HUES64 (cell line): ENCODE measurements around the gene CYP3A7.
"Not testable (repeated sequence)": the region's sequence is repeated elsewhere in the genome, so short reads cannot be mapped to it uniquely, and the experiment has no call there.

ENCODE experiments used
- H3K27ac ChIP-seq: 2 replicates; pipeline ENCODE4 v1.7.0; 2013; ENCODE audit warnings: low read depth, low read length, inconsistent platforms
- H3K27me3 ChIP-seq: 2 replicates; pipeline ENCODE4 v1.6.1; 2013; ENCODE audit warnings: mild to moderate bottlenecking, low read length; ENCODE audit not compliant: insufficient read depth
- H3K36me3 ChIP-seq: 2 replicates; pipeline ENCODE4 v1.6.1; 2013; ENCODE audit warnings: mild to moderate bottlenecking, low read length; ENCODE audit not compliant: insufficient read depth
- H3K4me1 ChIP-seq: 2 replicates; pipeline ENCODE4 v1.6.1; 2013; ENCODE audit warnings: mild to moderate bottlenecking, low read length, moderate library complexity; ENCODE audit not compliant: insufficient read depth
- H3K4me3 ChIP-seq: 2 replicates; pipeline ENCODE4 v1.5.1; 2013; ENCODE audit warnings: mild to moderate bottlenecking, low read length, moderate library complexity
- H3K9ac ChIP-seq: 2 replicates; pipeline ENCODE4 v1.6.1; 2013; ENCODE audit warnings: mild to moderate bottlenecking, low read depth, low read length
- H3K9me3 ChIP-seq: 2 replicates; pipeline ENCODE4 v1.6.1; 2013; ENCODE audit warnings: low read depth, low read length; ENCODE audit not compliant: insufficient read depth
- WGBS: fragments of 150-250, 120-280 bp; methylation state at CpG from one replicate; pipeline ENCODE4 v1.1.7; 2013; ENCODE audit warnings: missing lambda C conversion rate; 5-methylcytosine and 5-hydroxymethylcytosine counted together

Gene CYP3A7

DNA sequence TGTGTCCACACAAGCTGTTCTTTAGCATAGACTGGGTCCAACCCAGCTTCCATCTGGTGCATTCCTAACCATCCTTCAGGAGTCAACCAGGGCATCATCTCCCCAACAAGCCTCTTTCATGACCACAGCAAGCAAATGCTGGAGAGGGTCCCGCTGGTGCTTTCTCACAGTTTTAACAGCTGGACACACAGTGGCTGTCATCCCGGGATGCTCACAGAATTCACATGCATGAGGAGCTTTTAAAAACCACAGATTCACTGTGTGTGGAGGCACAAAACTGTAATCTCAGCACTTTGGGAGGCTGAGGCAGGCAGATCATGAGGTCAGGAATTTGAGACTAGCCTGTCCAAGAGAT lies 6.4 kb upstream of the CYP3A7 start:
- Histone ChIP-seq H3K36me3 (no peaks in the 10 kb centered on the region), H3K27me3 (no peaks in the 10 kb centered on the region), H3K9me3 (no peaks in the 10 kb centered on the region), H3K9ac (no peak overlapping the region), H3K4me3 (no peak overlapping the region), H3K27ac (no peak overlapping the region), H3K4me1 (peaks cover 3% of the 10 kb centered on the region; the same call in 1 of the 2 replicates)
- WGBS = 93% methylated on average over 2 of the region's 2 CpGs

DNA sequence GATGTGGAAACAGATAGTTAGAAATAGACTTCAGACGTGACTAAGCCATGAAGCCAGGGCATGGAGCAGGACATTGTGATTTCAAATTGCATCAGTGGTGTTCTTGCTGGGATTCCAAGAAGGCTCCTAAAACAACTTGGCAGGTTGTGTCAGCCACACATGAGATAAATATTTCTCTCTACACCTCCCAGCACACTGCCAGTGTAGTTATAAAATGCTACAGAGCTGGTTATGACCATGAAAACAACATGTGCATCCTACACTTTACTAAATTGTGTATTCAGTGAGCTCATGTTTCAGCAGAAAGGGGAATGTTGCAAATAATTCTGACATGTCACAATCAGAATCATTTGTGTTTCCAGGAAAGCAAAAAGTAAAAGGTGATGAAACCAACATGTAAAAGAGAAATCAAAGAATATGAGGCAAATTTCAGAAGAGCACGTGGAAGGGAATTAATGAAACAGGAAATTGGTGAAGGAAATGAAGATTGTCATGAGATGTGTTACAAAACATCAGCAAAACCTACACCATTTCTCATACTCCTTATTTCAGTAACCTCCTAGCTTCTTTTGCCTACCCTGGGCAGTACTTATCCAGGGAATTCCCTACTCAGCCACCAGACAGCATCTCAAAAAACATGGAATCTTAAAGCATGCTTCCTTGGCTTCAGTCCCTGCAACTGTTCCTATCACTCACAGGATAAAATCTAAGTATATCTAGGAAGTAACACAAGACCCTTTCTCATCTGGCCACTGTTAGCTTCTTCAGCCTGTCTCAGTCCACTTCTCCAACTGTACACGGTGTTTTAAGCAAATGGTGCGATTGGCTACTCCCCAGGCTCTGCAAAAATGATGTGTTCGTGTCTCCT lies 5.8 kb upstream of the CYP3A7 start:
- Histone ChIP-seq H3K36me3 (no peaks in the 10 kb centered on the region), H3K9me3 (no peaks in the 10 kb centered on the region), H3K9ac (no peak overlapping the region), H3K27ac (no peak overlapping the region), H3K4me3 (no peak overlapping the region), H3K4me1 (peaks cover 3% of the 10 kb centered on the region; the same call in 1 of the 2 replicates), H3K27me3 (no peaks in the 10 kb centered on the region)
- WGBS = 91% methylated on average over 5 of the region's 5 CpGs

DNA sequence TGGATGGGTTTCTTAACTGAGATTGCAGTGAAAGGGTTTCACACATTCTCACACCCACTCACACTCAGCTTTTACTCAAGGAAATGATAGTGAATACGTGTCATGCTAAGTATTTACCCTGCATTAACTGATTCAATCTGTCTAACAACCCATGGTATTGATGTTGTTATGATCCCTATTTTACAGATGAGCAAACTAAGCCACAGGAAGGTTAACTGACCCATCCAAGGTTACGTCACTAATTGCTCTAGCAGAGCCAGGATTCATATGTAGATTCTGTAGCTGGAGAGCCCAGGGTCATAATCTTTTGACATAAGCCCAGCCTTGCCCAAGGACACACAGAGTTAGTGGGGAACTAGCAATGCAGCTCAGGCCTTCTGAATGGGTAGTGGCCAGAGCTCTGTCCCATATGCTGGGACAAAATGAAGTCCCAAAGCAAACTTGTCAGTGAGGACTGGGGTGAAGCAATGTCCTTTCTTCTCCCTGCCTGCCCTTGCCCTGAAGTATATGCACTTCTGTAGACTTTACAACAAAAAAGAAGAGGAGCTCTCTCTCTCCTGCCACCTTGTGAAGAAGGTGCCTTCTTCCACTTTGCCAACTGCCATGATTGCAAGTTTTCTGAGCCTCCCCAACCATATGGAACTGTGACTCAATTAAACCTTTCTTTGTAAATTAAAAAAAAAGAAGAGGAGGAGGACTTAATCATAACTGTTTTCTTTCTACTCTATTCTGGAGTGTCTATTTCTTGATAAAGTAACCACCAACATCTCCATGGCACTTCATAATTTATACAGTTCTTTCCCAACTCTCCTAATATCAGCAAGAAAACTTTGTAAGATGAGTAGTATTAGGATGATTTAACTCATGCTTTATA lies 4.9 kb upstream of the CYP3A7 start:
- Histone ChIP-seq H3K9ac (no peak overlapping the region), H3K27me3 (no peaks in the 10 kb centered on the region), H3K4me3 (no peak overlapping the region), H3K36me3 (no peaks in the 10 kb centered on the region), H3K9me3 (no peaks in the 10 kb centered on the region), H3K4me1 (peaks cover 3% of the 10 kb centered on the region; the same call in 1 of the 2 replicates), H3K27ac (no peak overlapping the region)
- WGBS = 80% methylated on average over 2 of the region's 2 CpGs

DNA sequence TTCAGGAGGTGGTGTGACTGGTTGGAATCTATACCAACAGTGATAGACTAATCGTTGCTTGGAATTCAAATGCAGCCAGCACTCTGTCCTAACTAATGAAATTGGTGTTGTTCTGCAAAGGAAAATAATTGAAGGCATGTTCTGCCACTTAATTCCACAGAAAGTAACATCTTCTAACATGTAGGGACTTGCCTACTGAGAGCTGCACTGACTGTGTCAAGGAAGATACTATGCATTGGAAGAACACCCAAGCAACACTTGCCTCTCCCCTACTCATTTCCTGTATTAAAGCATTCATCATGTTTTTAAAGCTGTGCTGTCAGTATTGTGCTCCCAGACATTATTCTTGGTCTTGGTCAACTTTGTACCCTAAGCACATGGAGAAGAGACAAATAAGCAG lies 2.7 kb upstream of the CYP3A7 start:
- WGBS = 100% methylated on average over 1 of the region's 1 CpG
- no peak overlapping the region for H3K9ac ChIP-seq
- H3K27ac ChIP-seq = no peak overlapping the region
- H3K27me3 ChIP-seq = no peaks in the 10 kb centered on the region
- H3K4me1 ChIP-seq = peaks cover 3% of the 10 kb centered on the region; the same call in 1 of the 2 replicates
- no peaks in the 10 kb centered on the region for H3K36me3 ChIP-seq
- H3K4me3 ChIP-seq = no peak overlapping the region
- H3K9me3 ChIP-seq = no peaks in the 10 kb centered on the region

DNA sequence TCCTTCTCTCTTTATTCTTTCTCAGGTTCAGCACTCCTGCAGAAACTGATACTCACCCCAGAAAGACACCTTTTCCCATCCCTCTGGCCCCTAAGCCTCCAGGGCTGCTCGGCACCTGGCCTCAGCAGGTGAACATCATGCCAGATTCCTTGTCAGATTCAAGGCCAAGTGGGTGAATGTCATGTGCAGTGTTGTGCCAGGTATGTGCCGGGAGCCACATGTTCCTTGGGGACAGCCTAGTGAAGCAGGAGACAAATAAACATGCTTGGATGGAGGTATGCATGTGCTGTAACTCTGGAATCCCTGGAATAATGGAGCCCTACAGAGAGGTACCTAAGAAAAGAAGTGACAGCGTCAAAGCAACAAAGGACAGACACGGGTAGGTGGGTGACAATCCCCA lies 1.7 kb upstream of the CYP3A7 start:
- not testable (repeated sequence) for H3K9me3 ChIP-seq, H3K36me3 ChIP-seq, H3K4me1 ChIP-seq, H3K9ac ChIP-seq, H3K4me3 ChIP-seq, H3K27me3 ChIP-seq, H3K27ac ChIP-seq
- 86% methylated on average over 4 of the region's 4 CpGs for WGBS

DNA sequence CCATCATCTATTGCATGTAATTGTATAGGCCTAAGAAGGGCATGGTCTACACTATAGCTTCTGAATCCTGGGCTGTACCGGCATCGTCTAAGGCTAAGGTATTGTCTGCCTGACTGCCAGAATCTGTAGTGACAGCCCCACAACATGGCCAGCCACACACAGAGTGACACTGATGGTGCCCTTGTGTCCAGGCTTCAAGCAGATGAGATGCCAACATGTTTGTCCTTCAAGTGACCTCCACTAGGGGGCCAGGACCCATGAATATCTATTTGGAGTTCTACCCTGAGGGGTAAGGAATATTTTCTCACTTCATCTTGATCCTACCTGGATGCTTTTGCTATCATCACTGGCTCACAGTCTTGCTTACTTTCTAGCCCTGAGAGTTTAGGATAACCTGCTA lies 1.5 kb downstream of the CYP3A7 start:
- Histone ChIP-seq H3K9ac (no peak overlapping the region), H3K27me3 (no peaks in the 10 kb centered on the region), H3K27ac (no peak overlapping the region), H3K4me3 (no peak overlapping the region), H3K36me3 (no peaks in the 10 kb centered on the region), H3K9me3 (no peaks in the 10 kb centered on the region), H3K4me1 (no peaks in the 10 kb centered on the region)
- 91% methylated on average over 2 of the region's 2 CpGs for WGBS

DNA sequence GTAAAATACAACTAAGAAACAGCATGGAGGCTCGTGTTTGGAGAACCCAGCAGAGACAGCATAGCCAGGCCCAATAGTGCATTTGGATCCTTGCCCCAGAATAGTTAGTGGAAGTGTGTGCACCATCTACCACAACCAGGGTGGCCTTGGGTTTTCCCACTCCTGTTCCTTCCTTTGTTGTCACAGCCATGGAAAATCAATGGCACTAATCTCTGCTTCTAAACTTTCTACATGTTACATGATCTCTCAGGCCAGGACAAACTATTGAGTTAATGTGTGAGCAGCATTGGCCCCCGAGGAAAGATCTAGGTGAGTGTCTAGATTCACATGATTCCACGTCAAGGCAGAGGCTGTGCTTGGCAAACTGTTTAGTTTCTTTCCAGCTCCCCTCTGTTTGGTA lies 2.0 kb downstream of the CYP3A7 start:
- no peaks in the 10 kb centered on the region for H3K36me3 ChIP-seq
- H3K27me3 ChIP-seq = no peaks in the 10 kb centered on the region
- no peaks in the 10 kb centered on the region for H3K4me1 ChIP-seq
- H3K27ac ChIP-seq = no peak overlapping the region
- no peak overlapping the region for H3K9ac ChIP-seq
- no peak overlapping the region for H3K4me3 ChIP-seq
- 95% methylated on average over 3 of the region's 3 CpGs for WGBS
- no peaks in the 10 kb centered on the region for H3K9me3 ChIP-seq

DNA sequence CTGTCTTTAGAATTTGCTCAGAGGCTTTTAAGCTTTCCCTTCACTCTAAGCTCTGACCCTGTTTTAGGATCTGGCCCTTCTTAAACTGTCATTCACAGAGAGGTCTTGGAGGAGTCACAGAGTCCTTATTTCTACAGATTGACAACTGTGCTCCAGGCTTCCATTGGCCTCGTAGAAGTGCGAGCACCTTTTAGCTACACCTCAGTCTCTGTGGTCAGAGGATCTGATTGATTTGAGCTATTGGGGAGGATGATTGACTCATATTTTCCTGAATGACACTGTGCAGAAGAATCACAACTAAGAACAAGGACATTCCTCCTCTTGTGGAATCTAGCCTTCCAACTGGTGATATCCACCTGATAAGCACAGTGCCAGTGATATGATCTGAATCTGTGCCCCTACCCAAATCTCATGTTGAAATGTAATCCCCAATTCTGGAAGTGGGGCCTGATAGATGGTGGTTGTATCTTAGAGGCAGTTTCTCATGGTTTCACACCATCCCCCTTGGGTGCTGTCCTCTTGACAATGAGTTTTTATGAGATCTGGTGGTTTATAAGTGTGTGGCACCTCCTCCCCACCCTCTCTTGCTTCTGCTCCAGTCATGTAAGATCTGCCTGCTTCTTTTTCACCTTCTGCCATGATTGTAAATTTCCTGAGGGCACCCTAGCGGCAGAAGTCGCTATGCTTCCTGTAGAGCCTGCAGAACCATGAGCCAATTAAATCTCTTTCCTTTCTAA lies 3.2 kb downstream of the CYP3A7 start:
- no peaks in the 10 kb centered on the region for H3K27me3 ChIP-seq
- no peaks in the 10 kb centered on the region for H3K4me1 ChIP-seq
- no peak overlapping the region for H3K4me3 ChIP-seq
- H3K36me3 ChIP-seq = no peaks in the 10 kb centered on the region
- no peaks in the 10 kb centered on the region for H3K9me3 ChIP-seq
- no peak overlapping the region for H3K9ac ChIP-seq
- WGBS = 96% methylated on average over 4 of the region's 4 CpGs
- H3K27ac ChIP-seq = no peak overlapping the region

DNA sequence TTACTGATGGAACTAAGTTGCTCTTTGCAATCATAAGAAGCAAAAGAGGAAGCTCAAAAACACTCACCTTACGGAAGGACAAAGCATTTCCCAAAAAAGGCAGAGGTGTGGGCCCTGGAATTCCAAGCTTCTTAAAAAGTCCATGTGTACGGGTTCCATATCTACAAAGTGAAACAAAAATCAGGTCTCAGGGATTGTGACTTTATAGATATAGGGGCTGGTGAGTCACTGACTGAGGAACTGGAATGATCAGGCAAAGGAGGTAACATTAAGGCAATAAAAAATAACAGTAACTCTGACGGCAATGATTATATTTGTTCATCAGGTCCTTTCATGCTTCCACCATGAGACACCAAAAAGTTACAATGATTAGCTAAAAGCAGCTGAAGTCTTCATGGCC lies 4.0 kb downstream of the CYP3A7 start:
- Histone ChIP-seq H3K9me3 (no peaks in the 10 kb centered on the region), H3K36me3 (no peaks in the 10 kb centered on the region)
- WGBS = 94% methylated on average over 3 of the region's 3 CpGs

DNA sequence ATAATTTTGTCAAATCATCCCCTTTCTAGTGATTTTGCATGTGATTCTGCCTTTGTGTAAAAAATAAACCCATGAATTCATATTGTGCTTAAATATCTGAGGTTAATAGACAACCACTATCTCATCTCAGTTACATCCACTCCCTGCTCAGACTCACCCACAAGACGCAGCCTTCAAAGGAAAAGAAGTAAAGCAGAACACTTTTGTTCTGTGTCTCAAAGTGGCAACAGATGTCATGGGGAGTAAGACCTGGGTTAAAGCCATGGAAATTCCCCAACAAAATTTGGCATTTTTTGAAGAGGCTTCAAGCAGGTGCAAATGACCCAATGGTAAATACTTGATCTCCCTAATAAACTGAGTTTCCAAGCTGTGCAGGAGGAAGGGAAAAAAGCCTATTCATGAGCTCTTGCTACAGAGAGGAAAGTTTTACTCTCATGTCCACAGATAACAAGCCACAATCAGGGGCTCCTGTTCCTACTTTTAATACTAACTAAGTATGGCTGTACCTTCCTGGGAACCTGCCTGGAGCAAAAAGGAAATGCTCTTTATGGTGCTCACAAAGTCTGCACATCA lies 4.7 kb downstream of the CYP3A7 start:
- no peaks in the 10 kb centered on the region for H3K27me3 ChIP-seq

More for the DNA sequence above, 4.0 kb downstream of the CYP3A7 start:
- no peak overlapping the region for H3K4me3 ChIP-seq
- H3K4me1 ChIP-seq = no peaks in the 10 kb centered on the region
- H3K27me3 ChIP-seq = no peaks in the 10 kb centered on the region
- H3K27ac ChIP-seq = no peak overlapping the region
- H3K9ac ChIP-seq = no peak overlapping the region

More for the DNA sequence above, 4.7 kb downstream of the CYP3A7 start:
- 100% methylated on average over 1 of the region's 1 CpG for WGBS
- Histone ChIP-seq H3K4me3 (no peak overlapping the region), H3K9ac (no peak overlapping the region), H3K9me3 (no peaks in the 10 kb centered on the region), H3K27ac (no peak overlapping the region), H3K36me3 (no peaks in the 10 kb centered on the region), H3K4me1 (no peaks in the 10 kb centered on the region)
